ENCODE results near the gene ADCY6. TPM values are rescaled to one million over a fixed set of nuclear protein-coding genes. Genes with fewer than 3 reads are reported as not detected.

Gene ADCY6
- total RNA-seq, 1 experiment from 2014 or later, result 31.1 TPM

GRCh38 chr12:48838048-48838447 lies 49.2 kb upstream of the ADCY6 start:
- no peak for DNase-seq
- Histone ChIP-seq H4K91ac (ENCODE audit: insufficient read length, low read depth, low read length) (no peak overlapping the region), H4K5ac (ENCODE audit: insufficient read length, low read depth, low read length) (no peak overlapping the region), H2BK12ac (ENCODE audit: insufficient read length, low read depth, low read length) (no peak overlapping the region), H3K9me3 (ENCODE audit: control insufficient read depth, low read depth, low read length) (no peaks in the 10 kb centered on the region), H2AK5ac (ENCODE audit: insufficient read length, low read length) (no peak overlapping the region), H3T11ph (ENCODE audit: low read length) (no peak overlapping the region), H3K14ac (ENCODE audit: insufficient read depth, low read length) (no peak overlapping the region), H3K4me2 (ENCODE audit: insufficient read depth, insufficient read length, low read length) (no peak overlapping the region), H3K23me2 (ENCODE audit: insufficient read length, low read depth, low read length, poor library complexity, severe bottlenecking) (no peaks in the 10 kb centered on the region), H2BK120ac (ENCODE audit: low read depth, low read length, poor library complexity, severe bottlenecking) (no peak overlapping the region), H3K79me2 (ENCODE audit: insufficient read depth, low read length) (no peaks in the 10 kb centered on the region), H2BK5ac (ENCODE audit: insufficient read length, low read length) (no peak overlapping the region), H3K4me1 (ENCODE audit: insufficient read depth, low read length) (no peaks in the 10 kb centered on the region), H3K9ac (ENCODE audit: extremely low read depth, insufficient read length, low read length) (no peak overlapping the region), H3K23ac (ENCODE audit: insufficient read length, low read depth, low read length) (no peak overlapping the region), H3K18ac (ENCODE audit: insufficient read length, low read depth, low read length) (no peak overlapping the region), H4K20me1 (ENCODE audit: control insufficient read depth, insufficient read depth, insufficient read length) (no peaks in the 10 kb centered on the region), H3K27ac (ENCODE audit: insufficient read length, low read depth, low read length) (no peak overlapping the region), H2AFZ (ENCODE audit: low read length) (no peak overlapping the region), H2BK20ac (ENCODE audit: low read depth, low read length, poor library complexity, severe bottlenecking) (no peak overlapping the region), H3K56ac (ENCODE audit: insufficient read length, low read depth, low read length) (no peak overlapping the region), H4K8ac (replicated peaks; ENCODE audit: insufficient read length, low read depth, low read length) (no peak overlapping the region), H3K79me1 (ENCODE audit: insufficient read depth, low read depth, low read length, poor library complexity, severe bottlenecking) (no peaks in the 10 kb centered on the region), H3K4ac (ENCODE audit: low read depth, low read length) (no peak overlapping the region), H3K27me3 (ENCODE audit: insufficient read depth, low read length) (no peaks in the 10 kb centered on the region), H2BK15ac (ENCODE audit: low read depth, low read length) (no peak overlapping the region)
- H3K4me1 Mint-ChIP-seq, result no peaks in the 10 kb centered on the region
- no peak overlapping the region for H3K27ac Mint-ChIP-seq
- whole genome bisulfite sequencing (ENCODE audit: extremely low coverage, insufficient read length, low lambda C conversion rate), result no CpG with 5 or more reads among the region's 4 CpGs
- no peaks in the 10 kb centered on the region for H3K27me3 Mint-ChIP-seq (ENCODE audit: low read depth)
- no peak for TF ChIP-seq CTCF (conservative IDR thresholded peaks at IDR 0.05)
- H3K36me3 Mint-ChIP-seq (ENCODE audit: insufficient read depth in 1 of 3, low read depth in 3 of 3), result peaks cover 53 to 84% (median 83%) of the 10 kb centered on the region in 3 experiments; a peak in 6 of 7 replicates
- H3K4me3 Mint-ChIP-seq, result no peak overlapping the region
- no peaks in the 10 kb centered on the region for H3K9me3 Mint-ChIP-seq
